ENCODE results near the gene CYTH3.

CYTH3 gene

GRCh38 chr7:6221340-6222319 lies 50.8 kb downstream of the CYTH3 start:
- TF ChIP-seq, protein P1, sequence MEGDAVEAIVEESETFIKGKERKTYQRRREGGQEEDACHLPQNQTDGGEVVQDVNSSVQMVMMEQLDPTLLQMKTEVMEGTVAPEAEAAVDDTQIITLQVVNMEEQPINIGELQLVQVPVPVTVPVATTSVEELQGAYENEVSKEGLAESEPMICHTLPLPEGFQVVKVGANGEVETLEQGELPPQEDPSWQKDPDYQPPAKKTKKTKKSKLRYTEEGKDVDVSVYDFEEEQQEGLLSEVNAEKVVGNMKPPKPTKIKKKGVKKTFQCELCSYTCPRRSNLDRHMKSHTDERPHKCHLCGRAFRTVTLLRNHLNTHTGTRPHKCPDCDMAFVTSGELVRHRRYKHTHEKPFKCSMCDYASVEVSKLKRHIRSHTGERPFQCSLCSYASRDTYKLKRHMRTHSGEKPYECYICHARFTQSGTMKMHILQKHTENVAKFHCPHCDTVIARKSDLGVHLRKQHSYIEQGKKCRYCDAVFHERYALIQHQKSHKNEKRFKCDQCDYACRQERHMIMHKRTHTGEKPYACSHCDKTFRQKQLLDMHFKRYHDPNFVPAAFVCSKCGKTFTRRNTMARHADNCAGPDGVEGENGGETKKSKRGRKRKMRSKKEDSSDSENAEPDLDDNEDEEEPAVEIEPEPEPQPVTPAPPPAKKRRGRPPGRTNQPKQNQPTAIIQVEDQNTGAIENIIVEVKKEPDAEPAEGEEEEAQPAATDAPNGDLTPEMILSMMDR (IDR thresholded peaks at IDR 0.05; ENCODE audit: insufficient read depth, low read length, poor library complexity, severe bottlenecking): no peak
- no peak for TF ChIP-seq EZH2phosphoT487 (conservative IDR thresholded peaks at IDR 0.05; ENCODE audit: low read length)
- no peaks in the 10 kb centered on the region for H3K79me2 ChIP-seq (ENCODE audit: insufficient read depth, low read length)
- no peaks in the 10 kb centered on the region for H3K9me2 ChIP-seq (replicated peaks; ENCODE audit: insufficient read depth, low read length)
- H3F3A ChIP-seq (ENCODE audit: insufficient read depth): no peaks in the 10 kb centered on the region
- no peaks in the 10 kb centered on the region for H3K9me3 ChIP-seq (ENCODE audit: insufficient read depth, low read length)
- H3K27ac ChIP-seq (ENCODE audit: low read depth, low read length): no peak overlapping the region
- H3K36me3 ChIP-seq (ENCODE audit: low read length): no peaks in the 10 kb centered on the region
- H3K4me3 ChIP-seq (ENCODE audit: insufficient read depth, low read length, poor library complexity, severe bottlenecking): no peak overlapping the region
- no peak overlapping the region for H3K9ac ChIP-seq (ENCODE audit: low read length)
- no peak overlapping the region for H2AFZ ChIP-seq (ENCODE audit: low read depth, low read length, severe bottlenecking)
- H3K4me2 ChIP-seq (ENCODE audit: low read depth, low read length, poor library complexity, severe bottlenecking): no peak overlapping the region
- H4K20me1 ChIP-seq (ENCODE audit: low read depth, low read length): no peaks in the 10 kb centered on the region
- no peaks in the 10 kb centered on the region for H3K27me3 ChIP-seq (ENCODE audit: low read length)

DNA sequence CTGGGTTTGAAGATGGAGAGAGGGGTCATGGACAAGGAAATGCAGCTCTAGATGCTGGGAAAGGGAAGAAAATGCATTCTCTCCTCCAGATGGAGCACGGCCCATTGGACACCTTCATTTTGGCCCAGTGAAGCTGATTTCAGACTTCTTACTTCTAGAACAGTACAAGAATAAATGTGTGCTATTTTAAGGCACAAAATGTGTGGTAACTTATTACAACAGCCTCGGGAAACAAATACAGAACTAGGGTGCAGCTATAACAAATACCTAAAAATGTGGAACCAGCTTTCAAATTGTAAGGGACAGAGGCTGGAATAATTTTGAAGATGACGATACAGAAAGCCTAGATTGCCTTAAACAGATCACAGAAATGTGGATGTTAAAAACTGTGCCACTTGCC lies 54.1 kb downstream of the CYTH3 start:
- no peaks in the 10 kb centered on the region for H3K9me3 ChIP-seq (ENCODE audit: insufficient read depth, low read length)
- H3F3A ChIP-seq (ENCODE audit: insufficient read depth): no peaks in the 10 kb centered on the region

GRCh38 chr7:6212008-6212407 lies 60.4 kb downstream of the CYTH3 start:
- H3F3A ChIP-seq (ENCODE audit: insufficient read depth): no peaks in the 10 kb centered on the region

More for the DNA sequence above, 54.1 kb downstream of the CYTH3 start:
- Histone ChIP-seq H3K79me2 (ENCODE audit: insufficient read depth, low read length) (no peaks in the 10 kb centered on the region), H3K9me2 (replicated peaks; ENCODE audit: insufficient read depth, low read length) (no peaks in the 10 kb centered on the region), H3K27me3 (ENCODE audit: low read length) (no peaks in the 10 kb centered on the region), H3K36me3 (ENCODE audit: low read length) (no peaks in the 10 kb centered on the region), H3K4me3 (ENCODE audit: insufficient read depth, low read length, poor library complexity, severe bottlenecking) (no peak overlapping the region), H2AFZ (ENCODE audit: low read depth, low read length, severe bottlenecking) (no peak overlapping the region), H3K27ac (ENCODE audit: low read depth, low read length) (no peak overlapping the region), H4K20me1 (ENCODE audit: low read depth, low read length) (no peaks in the 10 kb centered on the region), H3K9ac (ENCODE audit: low read length) (no peak overlapping the region), H3K4me2 (ENCODE audit: low read depth, low read length, poor library complexity, severe bottlenecking) (no peak overlapping the region)
- TF ChIP-seq, protein P1 (IDR thresholded peaks at IDR 0.05; ENCODE audit: insufficient read depth, low read length, poor library complexity, severe bottlenecking): no peak
- TF ChIP-seq EZH2phosphoT487 (conservative IDR thresholded peaks at IDR 0.05; ENCODE audit: low read length): no peak

More at GRCh38 chr7:6212008-6212407, 60.4 kb downstream of the CYTH3 start:
- no peaks in the 10 kb centered on the region for H3K36me3 ChIP-seq (ENCODE audit: low read length)
- H3K9me2 ChIP-seq (replicated peaks; ENCODE audit: insufficient read depth, low read length): no peaks in the 10 kb centered on the region
- no peak overlapping the region for H3K9ac ChIP-seq (ENCODE audit: low read length)
- H3K27ac ChIP-seq (ENCODE audit: low read depth, low read length): no peak overlapping the region
- TF ChIP-seq EZH2phosphoT487 (conservative IDR thresholded peaks at IDR 0.05; ENCODE audit: low read length): no peak
- TF ChIP-seq, protein P1 (IDR thresholded peaks at IDR 0.05; ENCODE audit: insufficient read depth, low read length, poor library complexity, severe bottlenecking): no peak
- no peaks in the 10 kb centered on the region for H4K20me1 ChIP-seq (ENCODE audit: low read depth, low read length)
- H3K4me2 ChIP-seq (ENCODE audit: low read depth, low read length, poor library complexity, severe bottlenecking): no peak overlapping the region
- H3K79me2 ChIP-seq (ENCODE audit: insufficient read depth, low read length): no peaks in the 10 kb centered on the region
- H3K9me3 ChIP-seq (ENCODE audit: insufficient read depth, low read length): no peaks in the 10 kb centered on the region
- no peak overlapping the region for H2AFZ ChIP-seq (ENCODE audit: low read depth, low read length, severe bottlenecking)
- H3K4me3 ChIP-seq (ENCODE audit: insufficient read depth, low read length, poor library complexity, severe bottlenecking): no peak overlapping the region
- no peaks in the 10 kb centered on the region for H3K27me3 ChIP-seq (ENCODE audit: low read length)

Data from SU-DHL-6 (cell line).